ENCODE data around the gene CCDC85C. TPM values are rescaled to one million over a fixed set of nuclear protein-coding genes. Genes with fewer than 3 reads are reported as not detected.

Gene CCDC85C
- total and polyA plus RNA-seq, 2 of the 8 experiments (the other 6 are each of a cell fraction or from before 2014, with no cell fraction given): 16.8 to 35.8 TPM

GRCh38 chr14:99454246-99454645 is 149.8 kb downstream of the CCDC85C start (continued):
- TF ChIP-seq E2F6 (IDR thresholded peaks at IDR 0.05) (no peak), CHD7 (IDR thresholded peaks at IDR 0.05; ENCODE audit: insufficient replicate concordance, low read length) (no peak), EP300 (IDR thresholded peaks at IDR 0.05; ENCODE audit: borderline replicate concordance in 1 of 2, low read depth in 2 of 2, low read length in 2 of 2) (no peak), POLR2A (IDR thresholded peaks at IDR 0.05; ENCODE audit: control extremely low read depth in 1 of 2, low read depth in 2 of 2, low read length in 2 of 2) (no peak), CBX8 (IDR thresholded peaks at IDR 0.05; ENCODE audit: borderline replicate concordance, low read depth, low read length) (no peak)

Data from H1 (cell line).